DLD1 (cell line): ENCODE data around the gene RNU2-63P.
"Not testable (repeated sequence)": the region's sequence is repeated elsewhere in the genome, so short reads cannot be mapped to it uniquely, and the experiment has no call there.

Source experiments
- in situ Hi-C: cut with HindIII; loops from 2 replicates; pipeline ENCODE4 v1.10.0; 2017; ENCODE audit warnings: low sequenced_read_pairs

The RNU2-63P gene

DNA sequence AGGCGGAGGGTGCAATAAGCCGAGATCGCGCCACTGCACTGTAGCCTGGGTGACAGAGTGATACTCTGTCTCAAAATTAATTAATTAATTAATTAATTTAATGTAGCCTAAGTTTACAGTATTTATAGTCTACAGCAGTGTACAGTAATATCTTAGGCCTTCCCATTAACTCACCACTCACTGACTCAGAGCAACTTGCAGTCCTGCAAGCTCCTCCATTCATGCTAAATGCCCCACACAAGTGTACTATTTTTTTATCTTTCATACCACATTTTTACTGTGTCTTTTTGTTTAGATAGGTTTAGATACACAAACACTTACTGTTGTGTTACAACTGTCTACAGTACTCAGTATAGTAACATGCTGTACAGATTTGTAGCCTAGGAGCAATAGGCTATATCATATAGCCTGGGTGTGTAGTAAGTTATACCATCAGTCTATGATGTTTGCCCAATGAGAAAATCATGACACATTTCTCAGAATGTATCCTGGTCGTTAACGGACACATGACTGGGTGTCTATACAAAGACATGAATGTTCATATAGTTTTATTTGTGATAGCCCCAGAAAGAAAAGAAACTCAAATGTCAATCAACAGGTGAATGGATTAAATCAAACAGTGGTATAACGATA, 15.8 kb upstream of the RNU2-63P start:
- in situ Hi-C loops: no loop called here

DNA sequence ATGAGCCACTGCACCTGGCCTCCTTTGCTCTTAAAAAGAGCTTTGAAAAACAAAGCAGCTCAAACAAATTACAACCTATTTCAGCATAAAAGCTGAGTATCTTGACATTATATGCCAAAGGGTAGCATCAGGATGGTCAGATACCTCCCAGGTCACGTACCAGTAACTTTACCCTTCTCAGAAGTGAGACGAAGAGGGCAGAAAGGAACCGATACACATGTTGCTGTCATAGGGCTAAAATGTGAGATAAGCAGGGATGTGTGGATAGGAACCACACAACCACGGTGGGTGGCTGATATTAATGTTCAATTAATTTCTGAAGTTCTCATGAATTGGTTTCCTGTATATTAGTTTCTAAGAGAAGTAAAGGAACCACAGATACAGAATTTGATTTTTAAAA, 12.6 kb upstream of the RNU2-63P start:
- in situ Hi-C loops: no loop called here

GRCh38 chr2:88027697-88028389, 11.5 kb upstream of the RNU2-63P start:
- in situ Hi-C loops: no loop called here

GRCh38 chr2:88024509-88024908, 8.2 kb upstream of the RNU2-63P start:
- in situ Hi-C loops: no loop called here

GRCh38 chr2:88022669-88022921, 6.2 kb upstream of the RNU2-63P start:
- in situ Hi-C loops: no loop called here

GRCh38 chr2:88019985-88020384, 3.6 kb upstream of the RNU2-63P start:
- in situ Hi-C loops: no loop called here

GRCh38 chr2:88018909-88019308, 2.6 kb upstream of the RNU2-63P start:
- in situ Hi-C loops: no loop called here

DNA sequence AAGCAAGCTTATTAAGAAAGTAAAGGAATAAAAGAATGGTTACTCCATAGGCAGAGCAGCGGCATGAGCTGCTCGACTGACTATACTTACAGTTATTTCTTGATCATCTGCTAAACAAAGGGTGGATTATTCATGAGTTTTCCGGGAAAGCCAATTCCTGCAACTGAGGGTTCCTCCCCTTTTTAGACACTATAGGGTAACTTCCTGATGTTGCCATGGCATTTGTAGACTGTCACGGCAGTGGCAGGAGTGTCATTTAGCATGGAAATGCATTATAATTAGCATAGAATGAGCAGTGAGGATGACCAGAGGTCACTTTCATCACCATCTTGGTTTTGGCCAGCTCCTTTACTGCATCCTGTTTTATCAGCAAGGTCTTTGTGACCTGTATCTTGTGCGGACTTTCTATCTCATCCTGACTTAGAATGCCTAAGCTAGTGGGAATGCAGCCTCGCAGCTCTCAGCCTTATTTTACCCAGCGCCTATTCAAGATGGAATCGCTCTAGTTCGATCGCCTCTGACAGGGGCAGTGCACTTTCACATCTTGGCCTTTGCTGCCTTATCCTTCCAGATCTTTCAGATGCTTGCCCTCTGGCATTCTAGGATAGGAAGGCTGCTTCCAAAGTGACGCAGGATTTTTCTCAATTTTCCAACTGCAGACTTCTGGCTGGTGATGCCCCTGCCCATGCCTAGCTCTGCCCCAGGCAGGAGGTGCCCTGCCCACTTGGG, 1.9 kb upstream of the RNU2-63P start:
- in situ Hi-C loops: not testable (repeated sequence)

DNA sequence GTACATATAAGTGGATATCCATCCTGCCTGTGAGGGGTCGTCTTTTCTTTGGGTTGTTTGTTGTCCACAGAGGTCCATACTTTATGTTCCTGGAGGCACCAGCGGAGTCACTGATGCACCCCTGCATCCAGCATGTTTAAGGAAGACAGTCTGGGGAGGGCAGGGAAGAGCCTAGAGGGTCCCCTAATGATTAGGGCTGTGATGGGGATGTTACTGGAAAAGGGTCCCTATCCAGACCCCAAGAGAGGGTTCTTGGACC, 1.4 kb upstream of the RNU2-63P start:
- in situ Hi-C loops: not testable (repeated sequence)

- in situ Hi-C loops: no loop called here
Observed at GRCh38 chr2:88016960-88017779, 823 bp upstream of the RNU2-63P start.

- in situ Hi-C loops: no loop called here
Observed at GRCh38 chr2:88011011-88011410, 5.3 kb downstream of the RNU2-63P start.

DNA sequence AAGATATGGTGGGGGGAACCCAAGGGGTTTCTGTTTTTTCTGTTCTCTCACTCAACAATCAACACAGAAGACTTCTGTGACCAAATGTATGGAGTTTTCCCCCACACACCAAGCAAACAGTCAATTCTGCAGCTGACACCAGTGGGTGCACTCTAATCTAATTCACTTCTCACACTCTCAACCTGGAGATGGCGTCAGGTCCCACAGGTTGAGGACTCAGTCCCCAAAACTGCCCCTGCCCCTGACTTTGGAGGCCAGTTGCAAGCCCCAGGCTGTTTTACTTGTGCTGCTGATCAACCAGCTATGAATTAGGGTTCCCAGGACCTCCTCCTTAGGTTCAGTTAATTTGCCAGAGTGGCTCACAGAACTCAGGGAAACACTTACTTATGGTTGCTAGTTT, 6.2 kb downstream of the RNU2-63P start:
- in situ Hi-C loops: no loop called here

DNA sequence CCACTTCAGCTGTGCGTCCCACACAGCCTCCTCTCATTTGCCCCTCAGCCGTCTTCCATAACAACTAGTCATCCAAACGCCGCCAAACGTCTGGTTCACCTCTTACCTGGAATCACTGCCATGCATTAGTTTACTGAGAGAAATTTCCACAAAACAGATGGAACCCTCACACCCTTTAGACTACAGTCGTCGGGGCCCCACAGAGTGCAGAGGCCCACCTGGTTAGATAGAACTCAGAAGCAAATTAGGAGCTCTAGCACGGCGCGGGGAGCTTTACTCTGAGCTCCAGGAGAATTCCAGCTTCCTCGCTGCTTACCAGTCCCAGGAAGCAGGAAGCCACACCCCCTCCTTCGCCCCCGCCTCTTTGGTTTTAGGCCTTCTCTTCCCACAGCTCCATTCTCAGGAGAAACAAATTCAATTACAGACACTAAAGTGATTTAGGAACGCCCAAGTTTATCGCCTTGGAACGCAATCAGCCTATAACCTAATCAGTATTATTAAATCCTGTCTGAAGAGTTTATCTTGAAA, 9.4 kb downstream of the RNU2-63P start:
- in situ Hi-C loops: no loop called here

DNA sequence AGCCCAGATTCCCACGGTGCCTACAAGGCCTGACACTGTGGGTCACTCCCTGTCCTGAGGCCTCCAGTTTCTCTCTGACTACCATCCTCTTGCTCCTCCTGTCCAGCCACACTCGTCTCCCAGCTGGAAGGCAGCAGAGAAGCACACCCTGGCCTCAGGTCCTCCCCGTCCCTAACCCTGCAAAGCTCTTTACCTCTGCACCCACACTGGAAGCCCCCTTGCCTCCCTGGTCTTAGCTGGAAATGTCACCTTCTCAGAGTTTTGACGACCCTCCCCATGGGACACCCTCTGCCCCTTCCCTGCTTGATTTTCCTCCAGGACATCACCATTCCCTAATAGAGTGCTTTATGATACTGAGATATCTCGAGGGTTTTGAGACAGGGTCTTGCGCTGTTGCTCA, 10.6 kb downstream of the RNU2-63P start:
- in situ Hi-C loops: no loop called here

DNA sequence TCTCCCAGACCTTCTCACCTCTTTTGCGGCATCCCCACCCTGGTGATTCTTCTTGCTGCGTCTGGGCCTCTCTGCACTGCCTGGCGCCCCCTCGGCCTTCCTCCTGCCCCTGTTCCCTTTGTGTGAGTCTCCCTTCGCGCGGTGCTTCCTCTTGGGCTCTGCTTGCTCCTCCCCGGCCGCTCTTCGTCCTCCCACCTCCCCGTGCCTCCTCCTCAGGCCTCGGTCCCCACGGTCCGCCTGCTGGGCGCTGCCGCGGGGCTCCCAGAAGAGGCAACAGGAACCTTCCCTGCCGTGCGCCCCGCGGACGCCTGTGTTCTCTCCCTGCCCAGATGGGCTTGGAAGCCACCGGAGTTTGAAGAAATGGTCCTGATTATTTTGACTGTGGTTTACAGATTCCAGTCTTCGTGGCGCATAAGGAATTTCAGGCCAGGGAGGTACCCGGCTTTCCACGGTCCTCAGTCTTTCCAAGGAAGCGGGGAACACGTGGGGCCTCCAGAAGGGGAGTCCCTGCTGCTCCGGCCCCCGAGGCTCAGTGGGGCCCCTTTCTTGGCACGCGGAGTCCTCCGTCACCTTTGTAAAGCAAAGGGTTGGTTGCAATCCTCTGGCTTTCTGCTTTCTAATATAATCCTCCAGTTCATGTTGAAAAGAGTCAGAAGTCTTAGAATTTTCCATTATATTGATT, 13.1 kb downstream of the RNU2-63P start:
- in situ Hi-C loops: no loop called here

- in situ Hi-C loops: no loop called here
Observed at GRCh38 chr2:88002359-88002707, 14.0 kb downstream of the RNU2-63P start.

DNA sequence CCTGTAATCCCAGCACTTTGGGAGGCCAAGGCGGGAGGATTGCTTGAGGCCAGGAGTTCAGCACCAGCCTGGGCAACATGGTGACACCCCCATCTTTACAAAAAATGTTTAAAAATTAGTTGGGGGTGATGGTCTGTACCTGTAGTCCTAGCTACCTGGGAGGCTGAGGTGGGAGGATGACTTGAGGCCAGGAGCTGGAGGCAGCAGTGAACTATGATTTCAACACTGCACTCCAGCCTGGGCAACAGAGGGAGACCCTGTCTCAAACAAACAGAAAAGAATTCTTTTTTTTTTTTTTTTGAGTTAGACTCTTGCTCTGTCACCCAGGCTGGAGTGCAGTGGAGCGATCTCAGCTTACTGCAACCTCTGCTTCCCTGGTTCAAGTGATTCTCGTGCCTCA, 15.9 kb downstream of the RNU2-63P start:
- in situ Hi-C loops: not testable (repeated sequence)

DNA sequence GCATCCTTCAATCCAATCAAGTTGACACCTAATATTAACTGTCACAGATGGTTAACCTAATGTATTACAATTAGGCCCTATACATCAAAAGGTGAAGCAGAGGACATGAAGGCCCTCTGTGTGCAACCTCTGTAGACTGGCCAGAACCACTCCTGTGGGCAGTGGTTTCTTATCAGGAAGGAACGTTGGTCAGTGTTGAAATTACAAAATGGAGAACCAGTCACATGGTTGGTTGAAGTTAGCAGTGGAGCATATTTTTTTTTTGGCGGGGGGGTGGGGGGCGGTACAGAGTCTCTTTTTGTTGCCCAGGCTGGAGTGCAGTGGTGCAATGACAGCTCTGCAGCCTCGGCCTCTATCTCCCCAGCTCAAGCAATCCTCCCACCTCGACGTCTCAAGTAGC, 19.8 kb downstream of the RNU2-63P start:
- in situ Hi-C loops: no loop called here

DNA sequence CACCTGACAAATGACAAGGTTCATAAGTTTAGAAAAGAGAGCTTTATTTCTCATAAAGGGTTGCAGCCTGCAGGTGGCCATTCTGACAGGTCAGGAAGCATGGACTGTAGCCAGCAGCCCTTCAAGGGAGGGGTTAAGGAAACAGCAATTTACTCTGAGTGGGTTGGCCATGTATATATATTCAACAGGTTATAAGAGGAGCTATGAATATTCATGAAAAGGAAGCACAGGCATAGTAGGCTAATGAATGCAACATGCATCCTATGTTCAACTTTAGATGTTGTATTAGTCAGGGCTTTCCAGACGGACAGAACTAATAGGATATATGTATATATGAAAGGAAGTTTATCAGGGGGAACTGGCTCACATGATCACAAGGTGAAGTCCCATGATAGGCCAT, 20.6 kb downstream of the RNU2-63P start:
- in situ Hi-C loops: no loop called here

- in situ Hi-C loops: not testable (repeated sequence)
Observed at GRCh38 chr2:87994304-87994850, 22.0 kb downstream of the RNU2-63P start.

DNA sequence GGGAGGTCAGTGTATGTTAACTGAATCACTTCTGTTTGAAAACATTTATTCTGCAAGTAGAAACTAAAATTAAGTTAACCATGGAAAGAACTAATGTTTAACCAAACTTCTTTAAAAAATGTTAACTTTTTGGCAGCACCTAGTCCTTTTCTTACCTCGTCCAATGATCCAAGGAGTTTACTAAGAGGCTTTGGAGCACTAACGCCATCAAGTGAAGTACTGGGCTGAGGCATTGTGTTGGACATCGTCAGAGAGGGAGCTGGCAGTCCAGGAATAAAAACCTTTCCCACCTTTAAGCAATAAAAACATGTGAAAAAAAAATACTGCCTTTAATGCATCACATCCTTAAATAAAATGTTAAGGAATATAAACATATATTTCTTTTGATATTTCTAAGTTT, 23.8 kb downstream of the RNU2-63P start:
- in situ Hi-C loops: not testable (repeated sequence)
